GM19468 (cell line): Measurements from ENCODE around the gene CERT1.

Experiments
- ATAC-seq: cut with Tn5 transposase; IDR thresholded peaks from one replicate; pipeline ENCODE4 v1.9.1; 2021; ENCODE audit warnings: mild to moderate bottlenecking, moderate library complexity, moderate number of reproducible peaks; ENCODE audit not compliant: unreplicated experiment; ENCODE audit errors: extremely low read depth

CERT1 gene

DNA sequence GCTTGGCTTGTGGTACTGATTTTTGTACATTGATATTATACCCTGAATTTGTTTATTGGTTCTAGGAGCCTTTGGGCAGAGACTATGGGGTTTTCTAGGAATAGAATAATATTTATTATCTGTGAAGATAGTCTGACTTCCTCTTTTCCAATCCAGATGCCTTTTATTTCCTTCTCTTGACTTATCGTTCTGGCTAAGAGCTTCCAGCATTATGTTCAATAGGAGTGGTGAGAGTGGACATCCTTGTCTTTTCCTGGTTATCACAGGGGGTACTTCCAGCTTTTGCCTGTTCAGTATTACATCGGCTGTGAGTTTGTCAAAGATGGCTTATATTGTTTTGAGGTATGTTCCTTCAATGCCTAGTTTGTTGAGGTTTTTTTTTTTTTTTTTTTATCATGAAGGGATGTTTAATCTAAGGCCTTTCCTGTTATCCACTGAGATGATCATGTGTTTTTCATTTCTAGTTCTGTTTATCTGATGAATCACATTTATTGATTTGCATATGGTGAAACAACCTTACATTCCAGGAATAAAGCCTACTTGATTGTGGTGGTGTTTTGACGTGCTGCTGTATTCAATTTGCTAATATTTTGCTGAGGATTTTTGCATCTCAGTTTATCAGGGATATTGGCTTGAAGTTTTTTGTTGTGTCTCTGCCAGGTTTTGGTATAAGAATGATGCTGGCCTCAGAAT lies 77.5 kb downstream of the CERT1 start:
- ATAC-seq: no peak

- ATAC-seq: no peak
Observed at GRCh38 chr5:75414241-75414640, 97.2 kb downstream of the CERT1 start.

DNA sequence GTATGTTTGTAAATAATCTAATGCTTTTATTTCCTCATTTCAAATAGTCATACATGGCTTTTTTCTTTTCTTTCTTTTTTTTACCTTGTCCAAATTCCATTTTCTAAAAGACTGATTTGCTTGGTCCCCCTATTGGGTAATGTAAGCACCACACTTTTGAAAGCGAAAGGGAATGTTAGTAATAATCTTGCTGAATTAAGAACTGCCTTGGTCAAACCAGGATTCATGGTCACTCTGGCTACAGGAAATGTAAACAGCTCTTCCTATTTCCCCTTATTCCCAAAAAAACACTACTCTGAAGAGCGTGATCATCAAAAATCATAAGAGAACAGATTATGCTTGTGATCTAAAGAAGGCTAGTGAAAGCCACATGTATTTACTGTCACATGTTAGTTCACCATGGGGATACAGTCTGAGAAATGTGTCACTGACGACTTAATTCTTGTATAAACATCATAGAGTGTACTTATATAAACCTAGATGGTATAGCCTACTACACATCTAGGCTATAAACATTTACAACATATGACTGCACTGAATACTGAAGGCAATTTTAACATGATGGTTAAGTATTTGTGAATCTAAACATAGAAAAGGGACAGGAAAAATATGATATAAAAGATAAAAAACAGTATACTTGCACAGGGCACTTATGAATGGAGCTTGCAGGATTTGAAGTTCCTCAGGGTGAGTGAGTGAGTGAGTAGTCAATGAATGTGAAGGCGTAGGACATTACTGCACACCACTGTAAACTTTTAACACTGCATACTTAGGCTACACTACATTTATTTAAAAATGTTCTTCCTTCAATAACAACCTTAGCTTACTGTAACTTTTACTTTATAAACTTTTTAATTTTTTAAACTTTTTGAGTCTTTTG lies 99.1 kb downstream of the CERT1 start:
- ATAC-seq: no peak

DNA sequence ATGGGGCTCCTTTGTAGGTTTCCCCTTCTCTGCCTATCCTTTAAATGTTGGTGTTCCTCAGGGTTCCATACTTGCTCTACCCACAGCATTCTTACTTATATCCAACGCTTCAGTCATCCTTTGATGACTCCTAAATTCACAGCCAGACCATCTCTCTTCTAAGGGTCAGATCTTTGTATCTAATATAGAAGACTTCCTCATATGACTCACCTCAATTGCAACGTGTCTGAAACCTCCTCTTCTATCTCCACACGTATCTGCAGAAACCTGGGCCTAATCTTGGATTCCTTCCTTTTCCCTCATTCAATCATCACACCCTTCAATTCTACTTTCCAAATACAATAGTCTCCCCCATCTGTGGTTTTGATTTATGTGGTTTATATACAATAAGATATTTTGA lies 106.1 kb downstream of the CERT1 start:
- ATAC-seq: no peak

DNA sequence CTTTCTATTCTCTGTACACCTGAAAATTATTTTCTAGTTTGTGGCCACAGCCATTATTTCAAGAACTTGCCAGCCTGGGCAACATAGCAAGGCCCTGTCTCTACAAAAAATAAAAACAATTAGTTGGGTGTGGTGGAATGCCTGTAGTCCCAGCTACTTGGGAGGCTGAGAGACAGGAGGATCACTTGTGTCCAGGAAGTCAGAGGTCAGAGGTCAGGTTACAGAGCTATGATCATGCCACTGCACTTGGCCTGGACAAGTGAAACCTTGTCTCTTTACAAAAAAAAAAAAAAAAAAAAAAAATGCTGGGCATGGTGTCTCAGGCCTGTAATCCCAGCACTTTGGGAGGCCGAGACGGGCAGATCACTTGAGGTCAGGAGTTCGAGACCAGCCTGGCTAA lies 116.2 kb downstream of the CERT1 start:
- ATAC-seq: no peak

GRCh38 chr5:75389430-75389829 lies 122.0 kb downstream of the CERT1 start:
- ATAC-seq: no peak

DNA sequence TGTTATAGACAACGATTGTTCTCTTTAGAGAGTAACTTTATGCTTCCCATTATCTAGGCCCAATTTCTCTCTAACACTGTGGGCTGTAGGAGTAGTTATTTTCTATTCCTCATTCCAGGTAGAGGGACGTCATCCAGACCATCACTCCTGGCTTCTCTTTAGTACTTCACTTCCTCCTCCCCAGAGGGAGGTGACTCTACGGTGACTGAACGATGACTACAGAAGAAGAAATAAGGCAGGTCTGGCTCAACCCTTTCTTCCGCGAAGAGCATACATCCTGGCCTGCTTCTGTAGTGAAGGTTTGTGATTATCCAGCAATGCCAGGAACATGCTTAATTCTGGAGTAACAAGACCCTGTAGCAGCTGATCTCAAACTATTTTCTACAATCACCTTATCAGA lies 123.6 kb downstream of the CERT1 start:
- ATAC-seq: no peak

GRCh38 chr5:75384218-75384617 lies 127.2 kb downstream of the CERT1 start:
- ATAC-seq: no peak

- no peak for ATAC-seq
Observed at GRCh38 chr5:75381456-75381855, 130.0 kb downstream of the CERT1 start.

DNA sequence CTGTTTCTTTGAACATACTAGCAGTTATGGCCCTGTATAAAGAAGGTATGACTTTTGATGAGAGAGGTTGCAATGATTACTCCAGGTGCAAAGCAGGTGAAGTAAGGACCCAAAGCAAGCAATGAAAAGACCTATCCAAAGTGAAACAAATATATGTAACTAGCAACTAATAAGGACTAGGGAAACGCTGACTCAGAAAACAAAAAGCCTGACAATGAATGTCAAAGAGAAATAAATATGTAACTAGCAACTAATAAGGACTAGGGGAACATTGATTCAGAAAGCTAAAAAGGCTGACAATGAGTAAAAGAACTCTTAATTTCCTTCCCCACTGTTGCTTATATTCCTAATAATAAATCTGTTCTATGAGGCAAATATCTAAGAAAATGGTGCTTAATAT lies 131.3 kb downstream of the CERT1 start:
- ATAC-seq: no peak

- ATAC-seq: no peak
Observed at GRCh38 chr5:75375414-75375813, 136.0 kb downstream of the CERT1 start.

DNA sequence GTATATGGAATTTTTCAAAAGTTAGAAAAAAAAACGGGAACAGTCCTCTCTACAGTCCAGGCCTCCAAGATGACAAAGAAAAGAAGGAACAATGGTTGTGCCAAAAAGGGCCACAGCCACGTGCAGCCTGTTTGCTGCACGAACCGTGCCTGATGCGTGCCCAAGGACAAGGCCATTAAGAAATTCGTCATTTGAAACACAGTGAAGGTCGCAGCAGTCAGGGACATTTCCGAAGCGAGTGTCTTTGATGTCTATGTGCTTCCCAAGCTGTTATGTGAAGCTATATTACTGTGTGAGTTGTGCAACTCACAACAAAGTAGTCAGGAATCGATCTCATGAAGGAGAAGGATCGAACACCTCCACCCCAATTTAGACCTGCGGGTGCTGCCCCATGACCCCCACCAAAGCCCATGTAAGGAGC lies 137.0 kb downstream of the CERT1 start:
- no peak for ATAC-seq

DNA sequence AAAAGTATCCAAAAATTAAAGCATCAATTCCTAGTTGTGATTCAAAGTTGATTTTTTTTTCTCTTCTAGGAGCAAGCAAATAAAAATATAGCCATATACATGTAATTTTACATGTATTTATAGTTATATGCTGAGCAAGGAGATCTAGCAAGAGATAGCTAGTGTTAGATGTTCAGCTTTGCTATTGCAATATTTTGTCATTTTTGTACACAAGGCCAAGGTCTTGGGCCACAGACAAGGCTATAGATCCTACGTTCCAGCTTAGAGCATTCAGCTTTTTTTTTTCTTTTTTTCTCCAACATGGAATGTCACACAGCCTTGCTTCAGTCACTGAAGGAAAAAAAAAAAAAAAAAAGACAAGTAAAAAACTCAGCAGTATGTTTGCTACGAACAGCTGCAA lies 137.6 kb downstream of the CERT1 start:
- ATAC-seq: no peak

GRCh38 chr5:75368391-75368790 lies 143.0 kb downstream of the CERT1 start:
- no peak for ATAC-seq

GRCh38 chr5:75367401-75367800 lies 144.0 kb downstream of the CERT1 start:
- no peak for ATAC-seq

GRCh38 chr5:75366787-75367186 lies 144.6 kb downstream of the CERT1 start:
- no peak for ATAC-seq

DNA sequence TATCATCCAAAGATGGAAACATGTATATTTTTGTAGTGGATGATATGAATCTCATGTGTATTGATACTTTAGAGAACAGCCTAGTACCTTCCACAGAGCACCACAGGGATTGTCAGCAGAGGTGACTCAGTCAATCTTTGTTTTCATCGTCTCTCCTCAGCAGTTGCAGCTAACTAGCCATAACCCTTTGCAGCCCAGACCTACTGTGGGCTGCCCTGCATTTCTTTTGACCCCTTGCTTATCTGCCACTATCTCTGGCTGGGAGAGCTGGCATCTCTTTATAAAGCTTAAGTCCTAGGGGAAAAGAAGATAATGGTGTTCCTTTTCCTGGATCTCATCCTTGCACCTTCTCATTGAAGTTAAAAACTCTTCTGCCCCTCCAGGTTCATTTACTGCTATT lies 145.7 kb downstream of the CERT1 start:
- no peak for ATAC-seq

DNA sequence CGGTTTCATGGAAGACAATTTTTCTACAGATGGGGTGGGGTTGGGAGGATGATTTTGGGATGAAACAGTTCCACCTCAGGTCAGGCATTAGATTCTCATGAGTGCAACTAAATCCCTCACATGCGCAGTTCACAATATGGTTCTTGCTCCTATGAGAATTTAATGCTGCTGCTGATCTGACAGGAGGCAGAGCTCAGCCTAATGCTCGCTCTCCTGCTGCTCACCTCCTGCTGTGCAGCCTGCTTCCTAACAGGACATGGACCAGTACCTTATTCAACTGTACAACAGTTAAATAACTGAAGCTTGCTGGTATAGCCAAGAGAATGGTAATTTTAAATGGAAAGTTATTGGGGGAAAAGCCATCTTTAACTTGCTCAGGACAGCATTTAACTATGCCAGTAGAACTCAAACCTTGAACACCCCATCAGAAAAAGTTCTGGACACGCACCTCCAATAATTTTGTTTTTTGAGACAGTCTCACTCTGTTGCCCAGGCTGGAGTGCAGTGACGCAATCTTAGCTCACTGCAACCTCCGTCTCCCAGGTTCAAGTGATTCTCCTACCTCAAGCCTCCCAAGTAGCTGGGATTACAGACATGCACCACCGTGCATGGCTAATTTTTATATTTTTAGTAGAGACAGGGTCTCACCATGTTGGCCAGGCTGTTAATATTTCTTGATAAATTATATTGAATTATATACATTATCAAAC lies 146.7 kb downstream of the CERT1 start:
- ATAC-seq: no peak

DNA sequence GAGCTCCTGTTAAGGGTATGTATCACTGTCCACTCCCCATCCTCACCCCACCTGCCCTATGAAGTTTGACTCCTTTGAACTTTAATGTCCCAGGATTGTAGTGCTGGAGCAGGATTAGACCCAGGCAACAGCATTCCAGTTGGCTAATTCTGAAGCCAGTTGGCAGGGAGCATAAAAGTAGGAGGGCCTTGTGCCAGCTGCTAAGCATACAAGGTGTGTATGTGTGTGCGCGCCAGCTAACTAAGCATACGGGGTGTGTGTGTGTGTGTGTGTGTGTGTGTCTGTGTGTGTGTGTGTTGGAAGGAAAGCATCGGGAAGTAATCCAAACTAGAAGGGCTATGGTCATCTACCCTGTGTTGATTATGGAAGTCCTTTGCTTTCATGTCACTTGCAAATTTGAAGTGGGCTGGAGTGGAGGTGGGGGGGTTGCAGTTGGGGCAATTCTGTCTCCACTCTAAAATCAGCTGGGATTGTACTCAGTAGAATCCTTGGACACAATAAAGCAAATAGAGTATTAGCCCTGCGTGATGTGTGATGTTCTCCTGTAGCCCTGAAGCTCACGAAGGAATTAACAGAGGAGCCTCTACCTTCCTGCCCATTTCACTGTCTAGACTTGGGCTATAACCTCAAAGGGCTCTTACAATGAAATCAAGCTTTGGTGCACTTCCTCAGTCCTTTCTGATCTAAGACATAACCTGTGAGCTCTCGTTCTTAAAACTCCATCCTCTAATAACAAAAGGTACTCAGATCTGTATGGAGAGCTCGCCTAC lies 147.5 kb downstream of the CERT1 start:
- ATAC-seq: no peak

GRCh38 chr5:75363111-75363510 lies 148.3 kb downstream of the CERT1 start:
- ATAC-seq: no peak
